Measurements from ENCODE around the gene FOXL3. TPM values are rescaled to one million over a fixed set of nuclear protein-coding genes. Genes with fewer than 3 reads are reported as not detected.

FOXL3 gene
- total and polyA plus RNA-seq, 4 donors: not detected

GRCh38 chr7:259751-260405, 30.1 kb upstream of the FOXL3 start:
- Histone ChIP-seq H3K36me3 (ENCODE audit: control insufficient read depth in 4 of 4, insufficient read depth in 3 of 4, low read depth in 1 of 4, low read length in 3 of 4) (peaks cover 10 to 44% (median 25%) of the 10 kb centered on the region in 4 donors), H3K27me3 (ENCODE audit: control insufficient read depth in 4 of 4, insufficient read depth in 4 of 4, low read length in 3 of 4) (no peaks in the 10 kb centered on the region), H3K9me3 (ENCODE audit: control insufficient read depth in 4 of 4, low read length in 3 of 4) (peaks cover 0 to 6% (median 4%) of the 10 kb centered on the region in 4 donors), H3K27ac (ENCODE audit: low read depth in 1 of 2, low read length in 2 of 2) (no peak overlapping the region), H3K4me3 (ENCODE audit: low read depth in 1 of 3, low read length in 3 of 3) (no peak overlapping the region), H3K9ac (ENCODE audit: low read depth in 1 of 2, low read length in 2 of 2) (no peak overlapping the region), H3K4me1 (ENCODE audit: control insufficient read depth in 4 of 4, insufficient read depth in 4 of 4, low read length in 3 of 4) (peaks cover 0 to 4% (median 0%) of the 10 kb centered on the region in 4 donors)
- no peak for DNase-seq (ENCODE audit: low spot score)
- TF ChIP-seq RAD21 (IDR thresholded peaks at IDR 0.05) (no peak), NR2F2 (IDR thresholded peaks at IDR 0.05) (no peak), GABPA (IDR thresholded peaks at IDR 0.05 in 1 of 2, conservative IDR thresholded peaks at IDR 0.05 in 1 of 2) (no peak)
- 95% methylated on average over 44 of the region's 44 CpGs for WGBS

GRCh38 chr7:260441-261281, 29.3 kb upstream of the FOXL3 start:
- Histone ChIP-seq H3K27me3 (ENCODE audit: control insufficient read depth in 4 of 4, insufficient read depth in 4 of 4, low read length in 3 of 4) (no peaks in the 10 kb centered on the region), H3K36me3 (ENCODE audit: control insufficient read depth in 4 of 4, insufficient read depth in 3 of 4, low read depth in 1 of 4, low read length in 3 of 4) (peaks cover 10 to 43% (median 25%) of the 10 kb centered on the region in 4 donors), H3K9me3 (ENCODE audit: control insufficient read depth in 4 of 4, low read length in 3 of 4) (peaks cover 0 to 6% (median 4%) of the 10 kb centered on the region in 4 donors), H3K4me3 (ENCODE audit: low read depth in 1 of 3, low read length in 3 of 3) (no peak overlapping the region), H3K9ac (ENCODE audit: low read depth in 1 of 2, low read length in 2 of 2) (no peak overlapping the region), H3K27ac (ENCODE audit: low read depth in 1 of 2, low read length in 2 of 2) (no peak overlapping the region), H3K4me1 (ENCODE audit: control insufficient read depth in 4 of 4, insufficient read depth in 4 of 4, low read length in 3 of 4) (peaks cover 0 to 4% (median 0%) of the 10 kb centered on the region in 4 donors)
- 92% methylated on average over 35 of the region's 35 CpGs for WGBS
- no peak for DNase-seq (ENCODE audit: low spot score)
- TF ChIP-seq ZBTB33 (IDR thresholded peaks at IDR 0.05) (no peak), YY1 (IDR thresholded peaks at IDR 0.05) (no peak), RAD21 (IDR thresholded peaks at IDR 0.05) (no peak), CTCF (IDR thresholded peaks at IDR 0.05; ENCODE audit: low read depth, low read length, missing input control) (no peak), JUND (IDR thresholded peaks at IDR 0.05) (no peak), GABPA (IDR thresholded peaks at IDR 0.05 in 1 of 2, conservative IDR thresholded peaks at IDR 0.05 in 1 of 2) (no peak), MAX (IDR thresholded peaks at IDR 0.05) (no peak), HNF4A (conservative IDR thresholded peaks at IDR 0.05) (no peak), EGR1 (IDR thresholded peaks at IDR 0.05; ENCODE audit: low read depth in 2 of 2) (no peak), SP1 (IDR thresholded peaks at IDR 0.05) (no peak), HNF4G (IDR thresholded peaks at IDR 0.05) (no peak), REST (IDR thresholded peaks at IDR 0.05) (no peak), NR2F2 (IDR thresholded peaks at IDR 0.05) (no peak)

All from liver (tissue), 9 donors.